Activated effector memory CD4-positive, alpha-beta T cell treated with Interleukin-2 at 50 U/mL for 16 hours (primary cell): ENCODE results near the gene MED13.

ENCODE experiments used
- DNase-seq: peaks from one replicate; pipeline ENCODE4 v3.0.0-alpha.2; 2020

The MED13 gene

GRCh38 chr17:62064791-62065563, at the start of gene MED13:
Gene MED13 (minus strand): TSS chr17:62065278. CDS start chr17:62065205, 73 bp downstream.
- DNase-seq = peak; percentile 56

GRCh38 chr17:62112229-62112628, 47.2 kb upstream of the MED13 start:
- DNase-seq = no peak

GRCh38 chr17:62111562-62112171, 46.6 kb upstream of the MED13 start:
- no peak for DNase-seq

GRCh38 chr17:62110923-62111484, 45.9 kb upstream of the MED13 start:
- no peak for DNase-seq

- no peak for DNase-seq
Measured at GRCh38 chr17:62109924-62110323, 44.8 kb upstream of the MED13 start.

GRCh38 chr17:62109378-62109902, 44.4 kb upstream of the MED13 start:
- DNase-seq = peak; percentile 9

- DNase-seq = no peak
Measured at GRCh38 chr17:62105861-62106260, 40.8 kb upstream of the MED13 start.

- DNase-seq = no peak
Measured at GRCh38 chr17:62105357-62105756, 40.3 kb upstream of the MED13 start.

- no peak for DNase-seq
Measured at GRCh38 chr17:62101515-62101914, 36.4 kb upstream of the MED13 start.

GRCh38 chr17:62101090-62101489, 36.0 kb upstream of the MED13 start:
- no peak for DNase-seq

- no peak for DNase-seq
Measured at GRCh38 chr17:62100055-62100454, 35.0 kb upstream of the MED13 start.

GRCh38 chr17:62099532-62099931, 34.5 kb upstream of the MED13 start:
- DNase-seq = no peak

- DNase-seq = no peak
Measured at GRCh38 chr17:62098623-62099231, 33.6 kb upstream of the MED13 start.

GRCh38 chr17:62096401-62096670, 31.3 kb upstream of the MED13 start:
- no peak for DNase-seq

- no peak for DNase-seq
Measured at GRCh38 chr17:62094175-62094574, 29.1 kb upstream of the MED13 start.

GRCh38 chr17:62093188-62094155, 28.4 kb upstream of the MED13 start:
- DNase-seq = no peak

GRCh38 chr17:62092784-62093183, 27.7 kb upstream of the MED13 start:
- no peak for DNase-seq

GRCh38 chr17:62091804-62092203, 26.7 kb upstream of the MED13 start:
- no peak for DNase-seq

GRCh38 chr17:62090868-62091267, 25.8 kb upstream of the MED13 start:
- no peak for DNase-seq

GRCh38 chr17:62090021-62090824, 25.1 kb upstream of the MED13 start:
- no peak for DNase-seq

GRCh38 chr17:62089334-62089733, 24.3 kb upstream of the MED13 start:
- no peak for DNase-seq

- no peak for DNase-seq
Measured at GRCh38 chr17:62086737-62087136, 21.7 kb upstream of the MED13 start.
